Stimulated activated CD4-positive, alpha-beta T cell treated with anti-CD3 and anti-CD28 coated beads, Interleukin-2, amount 100 ng/mL, for 4 hours (primary cell): ENCODE measurements around the gene TRABD.
A peak's percentile ranks its signal among the peaks of the same experiment; 100 is the strongest.
"Not testable (repeated sequence)": the region's sequence is repeated elsewhere in the genome, so short reads cannot be mapped to it uniquely, and the experiment has no call there.

Experiments used
- DNase-seq: peaks from one replicate; pipeline ENCODE4 v3.0.0-alpha.2; 2020; ENCODE audit warnings: low read depth

Gene TRABD

GRCh38 chr22:50185375-50186087 lies at the start of gene TRABD:
TRABD (plus strand) TSS chr22:50185913; CDS start chr22:50193061, 7,148 bp downstream.
- peak; percentile 85 for DNase-seq

DNA sequence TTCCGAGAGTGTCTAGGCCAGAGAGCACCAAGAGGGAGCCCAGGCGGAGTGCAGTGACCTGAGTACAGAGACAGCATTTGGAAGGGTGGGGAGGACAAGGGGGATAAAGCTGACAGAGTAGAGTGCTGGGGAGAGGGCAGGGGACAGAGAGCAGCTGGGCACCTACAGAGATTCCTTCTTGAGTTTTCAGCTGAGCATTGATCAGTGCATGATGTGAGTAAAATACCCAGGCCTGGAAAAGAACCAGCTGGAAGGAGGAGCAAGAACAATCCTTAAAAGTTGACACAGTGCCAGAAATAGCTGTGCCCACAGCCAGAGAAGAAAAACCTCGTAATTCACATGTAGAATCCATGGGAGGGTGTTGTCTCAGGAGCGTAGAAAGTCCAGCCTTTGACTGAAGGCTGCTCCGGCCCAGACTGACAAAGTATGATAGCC lies 49.1 kb upstream of the TRABD start:
- DNase-seq = no peak

DNA sequence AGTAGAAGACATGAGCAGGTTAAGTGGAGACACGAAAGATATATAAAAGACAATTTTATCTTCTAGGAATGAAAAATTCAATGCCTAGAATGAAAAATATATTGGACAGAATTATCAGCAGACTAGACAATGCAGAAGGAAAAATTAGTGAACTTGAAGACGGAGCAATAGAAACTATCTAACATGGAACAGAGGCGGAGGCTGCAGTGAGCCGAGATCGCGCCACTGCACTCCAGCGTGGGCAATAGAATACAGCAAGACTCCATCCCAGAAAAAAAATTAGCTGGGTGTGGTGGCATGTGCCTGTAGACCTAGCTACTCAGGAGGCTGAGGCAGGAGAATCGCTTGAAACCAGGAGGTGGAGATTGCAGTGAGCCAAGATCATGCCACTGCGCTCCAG lies 48.4 kb upstream of the TRABD start:
- DNase-seq = not testable (repeated sequence)

DNA sequence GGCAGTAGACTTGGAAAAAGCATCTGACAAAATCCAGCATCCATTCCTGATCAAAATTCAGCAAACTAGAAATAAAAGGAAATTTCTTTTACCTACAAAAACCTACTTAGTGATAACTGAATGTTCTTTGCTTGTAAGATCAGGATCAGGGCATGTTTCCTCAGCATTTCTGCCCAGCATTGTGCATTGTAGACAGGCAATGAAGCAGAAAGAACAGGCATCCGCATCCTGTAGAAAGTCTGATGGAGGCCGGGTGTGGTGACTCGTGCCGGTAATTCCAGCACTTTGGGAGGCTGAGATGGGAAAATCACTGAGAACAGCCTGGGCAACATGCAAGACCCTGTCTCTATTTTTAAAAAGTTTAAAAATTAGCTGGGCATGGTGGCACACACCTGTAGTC lies 47.7 kb upstream of the TRABD start:
- DNase-seq = no peak

DNA sequence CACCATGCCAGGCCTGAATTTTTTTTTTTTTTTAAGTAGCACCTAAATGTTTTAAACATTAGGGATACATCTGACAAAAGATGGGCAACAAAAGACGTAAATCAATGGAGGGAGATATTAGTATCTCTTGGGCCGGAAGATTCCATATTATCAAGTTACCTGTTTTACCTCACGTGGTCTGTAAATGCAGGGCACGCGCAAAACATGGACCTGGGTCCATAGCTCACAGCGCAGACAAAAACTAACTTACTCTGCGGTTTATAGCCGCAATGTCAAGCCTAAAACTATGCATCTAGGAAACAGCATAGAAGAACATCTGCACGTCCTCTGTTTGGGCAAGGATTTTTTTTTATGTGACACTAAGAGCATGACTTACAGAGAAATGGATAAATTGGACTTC lies 46.7 kb upstream of the TRABD start:
- no peak for DNase-seq

GRCh38 chr22:50139843-50140415 lies 45.8 kb upstream of the TRABD start:
- DNase-seq = no peak

DNA sequence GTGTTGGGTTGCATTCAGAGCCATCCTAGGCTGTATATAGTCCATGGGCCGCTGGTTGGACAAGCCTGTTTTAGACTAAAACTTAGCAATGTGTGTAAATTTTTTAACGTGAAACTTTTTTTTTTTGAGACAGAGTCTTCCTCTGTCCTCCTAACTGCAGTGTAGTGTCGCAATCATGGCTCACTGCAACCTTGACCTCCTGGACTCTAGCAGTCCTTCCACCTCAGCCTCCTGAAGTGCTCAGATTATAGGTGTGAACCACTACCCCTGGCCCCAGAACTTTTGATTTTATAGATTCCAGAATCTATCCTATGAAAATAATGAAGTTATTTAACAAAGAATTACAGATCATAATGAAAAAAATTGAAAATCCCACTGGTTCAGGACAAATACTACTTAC lies 45.1 kb upstream of the TRABD start:
- no peak for DNase-seq

DNA sequence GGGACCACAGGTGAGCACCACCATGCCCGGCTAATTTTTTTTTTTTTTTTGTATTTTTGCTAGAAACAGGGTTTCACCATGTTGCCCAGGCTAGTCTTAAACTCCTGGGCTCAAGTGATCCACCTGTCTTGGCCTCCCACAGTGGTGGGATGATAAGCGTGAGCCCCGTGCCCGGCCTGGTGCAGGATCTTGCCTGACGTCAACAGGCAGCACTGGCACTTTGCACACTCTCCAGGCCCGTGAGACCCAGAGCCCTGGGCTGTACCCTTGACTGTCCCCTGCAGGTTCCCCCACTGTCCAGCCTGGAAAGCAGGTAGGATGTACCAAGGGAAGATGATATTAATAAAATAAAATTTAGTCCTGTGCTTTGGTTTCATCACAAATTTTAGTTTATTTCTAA lies 44.3 kb upstream of the TRABD start:
- DNase-seq = no peak

DNA sequence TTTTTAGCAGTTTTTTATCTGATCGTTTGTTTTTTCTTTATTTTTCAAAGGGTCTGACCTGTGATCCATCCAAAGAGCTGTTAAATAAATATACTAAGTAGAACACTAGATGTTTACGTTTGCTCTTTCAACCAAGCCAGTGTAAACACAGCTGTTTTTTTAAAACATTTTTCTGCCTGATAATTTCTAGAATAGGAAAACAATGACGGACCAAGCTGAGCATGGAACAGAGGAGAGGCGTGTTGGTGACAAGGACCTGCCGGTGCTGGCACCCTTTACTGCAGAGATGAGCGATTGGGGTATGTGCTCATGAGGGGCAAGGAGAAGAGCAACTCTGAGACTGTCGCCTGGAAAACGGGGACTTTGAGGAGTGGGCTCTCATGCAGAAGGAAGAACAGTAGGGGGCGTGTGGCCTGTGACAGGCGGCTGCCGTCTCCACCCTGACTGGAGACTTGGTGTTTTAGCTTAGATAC lies 43.8 kb upstream of the TRABD start:
- DNase-seq = no peak

DNA sequence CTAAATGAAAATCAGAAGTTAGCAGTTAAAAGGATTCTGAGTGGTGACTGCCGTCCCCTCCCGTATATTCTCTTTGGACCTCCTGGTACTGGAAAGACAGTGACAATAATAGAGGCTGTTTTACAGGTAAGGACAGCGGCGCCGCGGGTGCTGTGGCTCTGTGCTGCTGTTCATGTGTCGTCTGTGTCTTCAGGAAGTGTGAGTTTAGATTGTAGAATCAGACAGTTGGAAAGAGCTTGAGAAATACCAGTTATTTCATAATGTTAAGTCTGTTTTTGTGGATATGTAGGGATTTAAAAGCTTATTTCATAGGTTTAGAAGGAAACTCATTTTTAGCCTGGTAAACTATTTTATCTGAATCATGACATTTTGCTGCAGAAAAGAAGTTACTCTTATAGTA lies 42.6 kb upstream of the TRABD start:
- DNase-seq = no peak

GRCh38 chr22:50144005-50144614 lies 41.6 kb upstream of the TRABD start:
- no peak for DNase-seq

- DNase-seq = no peak
Observed at GRCh38 chr22:50145721-50146438, 39.8 kb upstream of the TRABD start.

DNA sequence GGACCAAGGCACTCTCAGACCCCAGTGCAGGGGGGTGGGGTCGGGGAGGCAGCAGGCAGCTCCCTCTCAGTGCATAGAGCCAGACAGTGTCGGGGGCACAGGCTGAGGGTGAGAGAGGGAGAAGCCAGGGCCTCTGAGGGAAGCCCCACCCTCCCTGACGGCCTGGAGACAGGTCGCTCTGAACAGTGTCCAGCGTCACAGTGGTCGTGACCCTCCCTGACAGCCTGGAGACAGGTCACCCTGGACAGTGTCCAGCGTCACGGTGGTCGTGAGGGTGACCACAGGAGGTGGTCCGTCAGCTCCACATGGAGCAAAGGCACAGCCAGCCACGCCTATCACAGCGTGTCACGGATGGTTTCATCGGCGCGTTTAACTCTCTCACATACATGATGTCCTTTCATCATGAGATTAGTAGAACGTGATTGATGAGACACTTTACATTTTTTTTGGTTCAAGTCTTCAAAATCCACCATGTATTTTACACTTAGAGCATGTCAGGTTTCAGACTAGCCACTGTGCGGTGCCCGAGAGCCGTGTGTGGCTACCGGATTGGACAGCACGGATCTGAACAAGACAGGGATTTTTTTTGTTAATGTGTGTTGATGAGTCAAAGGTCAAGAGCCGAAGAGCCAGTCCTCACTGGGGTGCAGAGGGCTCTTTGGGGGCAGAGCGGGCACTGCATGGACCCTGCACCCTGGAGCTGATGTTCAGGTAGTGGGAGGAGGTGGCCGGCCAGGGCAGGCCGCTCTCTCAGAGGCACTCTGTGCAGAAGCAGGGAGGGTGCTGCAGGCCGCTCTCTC lies 39.1 kb upstream of the TRABD start:
- DNase-seq = no peak

DNA sequence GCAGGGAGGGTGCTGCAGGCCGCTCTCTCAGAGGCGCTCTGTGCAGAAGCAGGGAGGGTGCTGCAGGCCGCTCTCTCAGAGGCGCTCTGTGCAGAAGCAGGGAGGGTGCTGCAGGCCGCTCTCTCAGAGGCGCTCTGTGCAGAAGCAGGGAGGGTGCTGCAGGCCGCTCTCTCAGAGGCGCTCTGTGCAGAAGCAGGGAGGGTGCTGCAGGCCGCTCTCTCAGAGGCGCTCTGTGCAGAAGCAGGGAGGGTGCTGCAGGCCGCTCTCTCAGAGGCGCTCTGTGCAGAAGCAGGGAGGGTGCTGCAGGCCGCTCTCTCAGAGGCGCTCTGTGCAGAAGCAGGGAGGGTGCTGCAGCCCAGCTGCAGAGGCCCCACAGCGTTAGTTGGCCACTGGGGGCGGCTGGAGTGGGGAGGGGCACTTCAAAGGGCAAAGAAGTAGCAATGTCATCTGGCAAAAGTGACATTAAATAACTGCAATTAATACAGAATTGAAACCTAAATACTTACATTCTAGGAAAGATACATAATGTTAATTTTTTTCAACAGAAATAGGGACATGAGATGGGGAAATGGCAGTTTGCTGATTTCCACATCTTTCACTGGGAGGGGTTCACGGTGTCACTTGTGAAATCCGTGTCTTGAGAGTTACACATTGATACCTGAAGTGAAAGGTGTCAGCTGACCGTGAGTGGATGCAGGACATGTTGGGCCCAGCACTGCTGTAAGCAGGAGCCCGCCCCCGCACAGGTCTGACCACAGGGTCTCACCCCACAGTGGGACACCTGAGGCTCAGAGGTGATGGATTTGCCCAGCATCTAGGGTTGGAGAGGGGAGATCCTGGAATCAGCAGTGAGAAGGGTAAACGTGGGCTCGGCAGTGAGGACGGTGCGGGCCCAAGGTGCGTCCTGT lies 38.2 kb upstream of the TRABD start:
- DNase-seq = not testable (repeated sequence)

DNA sequence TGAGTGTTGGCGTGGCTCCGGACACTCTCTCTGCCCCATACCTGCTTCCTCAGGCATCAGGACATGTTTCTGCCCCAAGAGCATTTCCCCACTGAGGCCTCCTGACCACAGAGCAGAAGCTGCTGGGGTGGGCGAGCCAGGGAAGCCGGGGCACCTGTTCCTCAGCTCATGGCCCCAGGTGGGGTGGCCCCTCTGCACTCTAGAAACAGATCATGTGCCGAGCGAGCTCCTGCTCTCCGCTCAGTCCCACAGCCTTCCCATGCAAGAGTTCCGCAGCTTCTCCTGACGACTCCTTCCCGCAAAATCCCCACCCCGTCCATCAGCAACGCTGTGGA lies 37.6 kb upstream of the TRABD start:
- no peak for DNase-seq

GRCh38 chr22:50148991-50149721 lies 36.6 kb upstream of the TRABD start:
- peak; percentile 64 for DNase-seq

DNA sequence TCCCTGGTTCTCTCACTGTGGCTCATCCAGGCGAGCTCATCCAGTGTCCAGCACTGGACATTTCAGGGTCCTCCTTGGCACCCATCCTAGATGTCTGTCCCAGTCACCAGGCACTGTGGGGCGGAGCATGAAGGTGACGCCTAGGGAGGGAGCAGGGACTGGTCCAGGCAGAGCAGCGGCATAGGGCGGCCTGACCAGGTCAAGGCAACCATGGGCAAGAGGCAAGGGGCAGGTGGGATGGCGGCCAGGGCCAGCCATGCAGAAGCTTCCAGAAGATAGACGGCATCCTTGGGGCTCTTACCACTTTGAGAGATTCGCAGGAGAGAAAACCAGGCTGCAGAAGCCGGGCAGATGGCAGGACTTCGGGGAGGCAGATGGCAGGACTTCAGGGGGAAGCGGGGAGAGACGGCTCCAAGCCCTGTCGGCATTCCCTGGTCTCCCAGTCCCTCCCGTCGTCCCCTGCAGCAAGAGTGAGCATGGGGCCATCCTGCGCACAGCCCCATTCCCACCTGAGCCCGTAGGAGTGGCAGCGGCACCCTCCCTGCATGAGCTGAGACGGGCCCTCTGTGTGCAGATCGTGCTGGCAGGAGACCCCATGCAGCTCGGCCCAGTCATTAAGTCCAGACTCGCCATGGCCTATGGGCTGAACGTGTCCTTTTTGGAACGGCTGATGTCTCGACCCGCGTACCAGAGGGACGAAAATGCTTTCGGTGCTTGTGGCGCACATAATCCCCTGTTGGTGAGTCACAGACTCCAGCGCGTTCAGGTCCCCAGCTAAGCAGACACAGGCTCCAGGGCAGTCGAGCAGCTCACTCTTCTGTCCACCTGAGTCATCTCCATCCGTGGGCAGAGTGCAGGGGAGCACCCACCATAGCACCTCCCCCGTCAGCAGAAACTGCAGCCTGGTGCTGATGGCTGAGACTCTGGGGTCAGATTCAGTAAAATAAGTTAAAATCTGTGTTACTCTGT lies 35.3 kb upstream of the TRABD start:
- DNase-seq = no peak

- no peak for DNase-seq
Observed at GRCh38 chr22:50151571-50152537, 33.9 kb upstream of the TRABD start.
